ENCODE data around the gene EARS2. TPM values are rescaled to one million over a fixed set of nuclear protein-coding genes. Genes with fewer than 3 reads are reported as not detected.
A peak's percentile ranks its signal among the peaks of the same experiment; 100 is the strongest.
"Not testable (repeated sequence)": the region's sequence is repeated elsewhere in the genome, so short reads cannot be mapped to it uniquely, and the experiment has no call there.

EARS2 gene
- 10 to 100 TPM in 1 of 3 donors, 1 to 10 TPM in 2; 6.3 to 14.1 (median 9.5) TPM for polyA plus RNA-seq

DNA sequence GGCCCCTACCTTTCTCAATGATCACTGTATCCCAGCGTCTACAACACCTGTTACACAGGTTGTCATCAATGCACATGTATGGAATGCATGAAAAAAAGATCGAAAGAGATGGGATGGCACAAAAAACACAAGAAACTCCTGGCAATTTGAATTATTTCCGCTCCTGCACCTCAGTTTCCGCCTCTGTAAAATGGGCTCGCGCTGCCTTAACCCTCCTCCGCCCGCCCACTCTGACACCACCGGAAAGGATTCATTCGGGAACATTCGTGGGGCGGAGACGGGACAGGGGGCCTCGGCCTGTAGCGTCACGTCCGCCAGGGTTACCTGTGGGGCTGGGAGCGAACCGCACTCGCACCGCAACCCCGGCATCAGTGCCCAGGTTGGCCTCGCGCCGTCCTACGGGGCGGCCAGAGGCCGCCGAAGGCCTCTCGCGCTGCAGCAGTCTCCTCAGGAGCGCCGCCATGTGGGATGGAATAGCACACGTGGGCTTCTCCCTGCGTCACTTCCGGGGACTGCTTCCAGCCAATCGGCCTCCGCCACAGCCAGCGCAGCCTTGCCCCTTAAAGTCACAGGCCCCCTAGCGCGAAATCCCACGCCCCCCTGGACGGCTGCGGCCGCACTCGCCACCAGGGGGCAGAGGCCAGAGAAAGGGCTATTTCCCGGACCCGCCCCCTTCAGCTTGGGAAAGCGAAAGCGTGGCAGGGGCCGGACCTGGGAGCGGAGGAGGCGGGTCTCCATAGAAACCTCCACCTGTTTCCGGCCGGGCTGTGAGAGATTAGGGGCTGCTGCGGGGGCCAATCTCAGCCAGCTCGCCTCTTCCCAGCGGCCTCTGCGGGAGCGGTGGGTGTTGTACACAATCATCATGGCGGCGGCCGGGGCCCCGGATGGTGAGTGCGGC, at the start of gene EARS2, which contains the start of gene UBFD1:
Gene EARS2 (minus strand): TSS at position 470 of the 898 bp plus-strand sequence. CDS start 7 bp downstream, at position 463.
Gene UBFD1 (plus strand): TSS at position 847 of the 898 bp plus-strand sequence. CDS start 16 bp downstream, at position 863.
- peaks cover 2 to 13% (median 6%) of the 10 kb centered on the region in 3 donors for H3K27me3 Mint-ChIP-seq (ENCODE audit: low read depth in 3 of 3)
- peak within 1 kb of the TSS; percentile 90 to 92 (median 92) for H3K4me3 Mint-ChIP-seq
- no peaks in the 10 kb centered on the region for H3K9me3 Mint-ChIP-seq
- peaks cover 28 to 38% of the 10 kb centered on the region in 2 donors for H3K4me1 Mint-ChIP-seq
- H3K27ac Mint-ChIP-seq = peak within 1 kb of the TSS; percentile 87 to 96 (median 92)
- DNase-seq = peak; percentile 97 to 99 (median 98)
- H3K36me3 Mint-ChIP-seq = peaks cover 0 to under 1% (median under 1%) of the 10 kb centered on the region in 3 donors

DNA sequence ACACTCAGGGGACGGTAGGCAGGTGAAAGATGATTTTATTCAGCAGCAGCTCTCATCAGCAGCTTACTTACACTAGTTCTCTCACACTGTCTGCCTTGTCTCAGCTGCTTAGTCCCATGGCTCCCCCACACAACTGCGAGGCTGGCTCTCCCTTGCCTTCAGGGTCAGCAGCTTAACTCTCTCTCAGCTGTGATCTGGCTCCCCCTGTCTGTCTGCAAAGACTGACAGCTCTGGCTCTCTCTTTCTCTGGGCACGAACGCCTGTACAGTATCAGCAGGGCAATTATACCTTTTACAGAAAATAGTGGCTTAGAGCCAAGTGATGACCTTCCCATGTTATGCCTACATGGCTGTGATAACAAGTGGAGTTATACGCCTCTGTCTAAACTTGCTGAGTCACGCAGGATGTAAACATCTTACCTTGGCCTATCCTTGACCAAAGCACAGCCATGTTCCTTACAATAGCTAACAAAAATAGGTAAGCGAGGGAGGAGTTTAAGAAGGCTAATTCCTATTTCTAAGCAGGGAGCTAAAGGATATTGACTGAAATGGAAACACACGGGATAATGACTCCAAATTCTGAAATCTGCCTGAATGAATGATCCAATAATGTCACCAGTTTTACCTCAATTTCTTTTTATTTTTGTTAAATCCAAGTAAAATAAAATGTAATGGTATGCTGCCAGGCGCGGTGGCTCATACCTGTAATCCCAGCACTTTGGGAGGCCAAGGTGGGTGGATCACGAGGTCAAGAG, 40.0 kb upstream of the EARS2 start:
- peak overlapping the region; percentile 36 to 58 (median 46) for H3K4me3 Mint-ChIP-seq
- peaks cover 20 to 22% of the 10 kb centered on the region in 2 donors for H3K4me1 Mint-ChIP-seq
- peak overlapping the region in 3 of 6 donors; percentile 33 to 73 (median 53) for H3K27ac Mint-ChIP-seq
- peaks cover 0 to 8% (median 0%) of the 10 kb centered on the region in 3 donors for H3K27me3 Mint-ChIP-seq (ENCODE audit: low read depth in 3 of 3)
- peaks cover 0 to 5% (median 0%) of the 10 kb centered on the region in 3 donors for H3K36me3 Mint-ChIP-seq
- no peak for DNase-seq
- no peaks in the 10 kb centered on the region for H3K9me3 Mint-ChIP-seq

DNA sequence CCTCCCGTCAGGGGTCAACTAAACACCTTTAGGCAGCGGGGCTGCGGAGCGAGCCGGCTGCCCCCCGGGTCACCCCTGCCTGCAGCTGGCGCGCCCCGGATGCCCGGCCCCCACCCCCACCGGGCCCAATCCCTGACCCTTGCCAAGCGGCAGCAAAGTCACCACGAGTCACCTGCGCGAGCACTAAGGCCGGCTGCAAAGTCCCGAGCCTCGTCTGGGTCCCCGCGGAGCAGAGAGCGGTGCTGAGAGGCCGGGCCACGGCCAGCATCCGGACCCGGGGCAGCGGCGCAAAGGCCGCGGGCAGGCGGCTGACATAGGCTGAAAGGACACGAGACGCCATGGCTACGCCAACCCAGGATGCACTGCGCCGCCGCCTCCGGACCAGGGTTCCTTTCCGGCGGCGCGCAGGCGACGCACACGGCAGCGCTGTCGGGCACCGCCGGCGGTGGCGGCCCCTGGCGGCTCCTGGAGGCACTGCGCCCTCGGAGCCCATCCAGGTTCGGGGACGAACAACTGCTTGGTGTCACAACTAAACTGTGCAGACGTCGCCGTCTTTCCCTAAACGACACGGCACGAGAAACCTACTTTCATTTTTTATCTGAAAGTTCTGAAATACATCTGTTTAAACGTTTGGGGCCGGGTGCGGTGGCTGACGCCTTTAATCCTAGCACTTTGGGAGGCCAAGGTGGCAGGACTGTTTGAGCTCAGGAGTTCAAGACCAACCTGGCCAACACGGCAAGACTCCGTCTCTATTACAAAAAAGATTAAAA, 39.0 kb upstream of the EARS2 start, which contains the start of gene NDUFAB1:
Gene NDUFAB1 (minus strand): TSS at position 366 of the 770 bp plus-strand sequence. CDS start 26 bp downstream, at position 340.
- peak within 1 kb of the TSS in 5 of 6 donors; percentile 68 to 83 (median 77) for H3K27ac Mint-ChIP-seq
- DNase-seq = peak; percentile 86 to 87 (median 86)
- H3K4me1 Mint-ChIP-seq = peaks cover 24 to 32% of the 10 kb centered on the region in 2 donors
- H3K4me3 Mint-ChIP-seq = peak within 1 kb of the TSS; percentile 78 to 87 (median 81)
- H3K36me3 Mint-ChIP-seq = peaks cover 0 to 12% (median 0%) of the 10 kb centered on the region in 3 donors
- no peaks in the 10 kb centered on the region for H3K9me3 Mint-ChIP-seq
- H3K27me3 Mint-ChIP-seq (ENCODE audit: low read depth in 3 of 3) = peaks cover 0 to 7% (median 0%) of the 10 kb centered on the region in 3 donors

DNA sequence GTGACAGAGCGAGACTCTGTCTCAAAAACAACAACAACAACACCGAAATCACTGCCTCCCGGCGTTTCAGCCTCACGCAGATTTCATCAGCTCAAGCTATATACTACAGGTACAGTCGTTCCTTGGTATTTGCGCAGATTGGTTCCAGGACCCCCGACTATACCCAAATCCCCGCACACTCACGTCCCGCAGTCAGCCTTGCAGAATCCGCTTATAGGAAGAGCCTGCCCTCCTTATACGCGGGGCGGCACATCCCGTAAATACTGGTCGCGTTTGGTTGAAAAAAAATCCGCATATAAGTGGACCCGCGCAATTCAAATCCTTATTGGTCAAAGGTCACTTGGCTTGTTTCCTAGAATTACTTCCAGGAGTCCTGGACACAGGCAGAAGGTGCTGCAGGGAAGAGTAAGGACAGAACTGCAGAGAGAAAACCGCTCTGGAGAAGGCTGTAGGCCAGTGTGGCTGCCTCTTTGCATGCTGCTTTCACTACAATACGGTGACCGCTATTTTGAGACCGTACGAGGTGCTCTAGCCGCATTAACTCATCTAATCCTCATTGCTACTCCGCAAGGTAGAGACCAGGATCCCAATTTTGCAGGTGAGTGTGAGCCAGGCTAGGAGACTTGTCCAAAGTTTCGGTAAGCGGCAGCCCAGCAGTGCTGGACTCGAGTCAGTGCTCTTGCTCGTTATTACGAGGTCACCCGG, 38.2 kb upstream of the EARS2 start:
- no peak for DNase-seq
- Mint-ChIP-seq H3K27me3 (ENCODE audit: low read depth in 3 of 3) (peaks cover 0 to 7% (median 0%) of the 10 kb centered on the region in 3 donors), H3K4me1 (peaks cover 25 to 36% of the 10 kb centered on the region in 2 donors), H3K36me3 (peaks cover 0 to 12% (median 0%) of the 10 kb centered on the region in 3 donors), H3K27ac (peak overlapping the region in 2 of 6 donors; percentile 43 to 64), H3K9me3 (no peaks in the 10 kb centered on the region), H3K4me3 (peak overlapping the region; percentile 73 to 87 (median 81))

DNA sequence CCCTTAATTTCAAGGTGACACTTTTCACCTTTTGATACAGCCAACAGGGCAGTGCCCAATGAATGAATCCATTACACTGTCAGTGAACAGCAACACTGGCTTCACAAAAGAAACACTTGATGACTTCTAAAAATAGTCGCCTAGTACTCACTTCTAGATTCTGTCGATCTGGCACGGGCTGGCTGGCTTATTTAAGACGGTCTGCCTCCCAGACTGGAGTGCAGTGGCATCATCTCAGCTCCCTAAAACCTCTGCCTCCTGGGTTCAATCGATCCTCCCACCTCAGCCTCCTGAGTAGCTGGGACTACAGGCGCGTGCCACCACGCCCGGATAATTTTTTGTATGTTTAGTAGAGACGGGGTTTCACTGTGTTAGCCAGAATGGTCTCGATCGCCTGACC, 37.0 kb upstream of the EARS2 start:
- no peak overlapping the region for H3K27ac Mint-ChIP-seq
- DNase-seq = no peak
- H3K4me3 Mint-ChIP-seq = no peak overlapping the region
- H3K36me3 Mint-ChIP-seq = peaks cover 0 to 12% (median 2%) of the 10 kb centered on the region in 3 donors
- H3K4me1 Mint-ChIP-seq = peaks cover 27 to 40% of the 10 kb centered on the region in 2 donors
- no peaks in the 10 kb centered on the region for H3K9me3 Mint-ChIP-seq
- peaks cover 0 to 7% (median 0%) of the 10 kb centered on the region in 3 donors for H3K27me3 Mint-ChIP-seq (ENCODE audit: low read depth in 3 of 3)

DNA sequence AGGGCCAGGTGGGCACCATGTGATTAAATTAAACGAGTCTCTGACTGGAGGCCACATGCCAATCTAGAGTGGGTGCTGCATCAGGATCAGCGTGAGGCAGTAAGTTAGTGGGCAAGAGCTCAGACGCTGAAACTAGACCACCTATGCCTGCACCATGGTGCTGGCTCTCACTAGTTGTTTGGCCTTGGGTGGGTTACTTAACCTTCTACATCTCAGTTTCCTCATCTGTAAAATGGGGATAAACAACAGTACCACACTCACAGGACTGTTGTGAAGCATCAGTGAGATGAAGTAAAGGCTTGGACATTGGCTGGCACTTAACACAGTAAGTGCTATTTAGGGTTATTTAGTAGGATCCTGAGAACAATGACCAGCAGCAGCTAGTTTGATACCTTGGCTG, 33.0 kb upstream of the EARS2 start:
- no peak for DNase-seq
- no peak overlapping the region for H3K4me3 Mint-ChIP-seq
- H3K36me3 Mint-ChIP-seq = peaks cover 0 to 18% (median 3%) of the 10 kb centered on the region in 3 donors
- H3K27ac Mint-ChIP-seq = no peak overlapping the region
- H3K27me3 Mint-ChIP-seq (ENCODE audit: low read depth in 3 of 3) = peaks cover 0 to 4% (median 0%) of the 10 kb centered on the region in 3 donors
- H3K4me1 Mint-ChIP-seq = peaks cover 20 to 38% of the 10 kb centered on the region in 2 donors
- H3K9me3 Mint-ChIP-seq = no peaks in the 10 kb centered on the region

DNA sequence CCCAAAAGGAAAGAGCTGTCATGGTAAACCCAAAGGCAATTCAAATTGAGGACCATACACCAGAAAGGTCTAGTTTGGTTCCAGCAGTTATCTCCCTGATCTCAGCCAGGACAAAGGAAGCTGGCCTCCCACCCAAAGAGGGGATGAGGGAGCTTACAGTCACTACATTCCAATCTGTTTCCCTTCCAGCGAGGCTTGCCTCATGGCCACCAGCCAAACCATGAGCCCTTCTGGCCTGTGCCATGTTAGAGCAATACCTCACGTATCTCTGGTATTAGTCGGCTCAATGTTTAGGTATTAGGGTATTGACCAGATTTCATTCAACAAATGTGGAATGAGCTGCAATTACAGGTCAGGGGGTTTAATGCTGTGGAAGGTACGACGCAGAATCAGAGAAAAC, 30.6 kb upstream of the EARS2 start:
- H3K36me3 Mint-ChIP-seq = peaks cover 4 to 27% (median 8%) of the 10 kb centered on the region in 3 donors
- no peaks in the 10 kb centered on the region for H3K9me3 Mint-ChIP-seq
- no peak for DNase-seq
- H3K4me3 Mint-ChIP-seq = no peak overlapping the region
- H3K27me3 Mint-ChIP-seq (ENCODE audit: low read depth in 3 of 3) = peaks cover 0 to 4% (median 0%) of the 10 kb centered on the region in 3 donors
- peaks cover 11 to 24% of the 10 kb centered on the region in 2 donors for H3K4me1 Mint-ChIP-seq
- H3K27ac Mint-ChIP-seq = no peak overlapping the region

DNA sequence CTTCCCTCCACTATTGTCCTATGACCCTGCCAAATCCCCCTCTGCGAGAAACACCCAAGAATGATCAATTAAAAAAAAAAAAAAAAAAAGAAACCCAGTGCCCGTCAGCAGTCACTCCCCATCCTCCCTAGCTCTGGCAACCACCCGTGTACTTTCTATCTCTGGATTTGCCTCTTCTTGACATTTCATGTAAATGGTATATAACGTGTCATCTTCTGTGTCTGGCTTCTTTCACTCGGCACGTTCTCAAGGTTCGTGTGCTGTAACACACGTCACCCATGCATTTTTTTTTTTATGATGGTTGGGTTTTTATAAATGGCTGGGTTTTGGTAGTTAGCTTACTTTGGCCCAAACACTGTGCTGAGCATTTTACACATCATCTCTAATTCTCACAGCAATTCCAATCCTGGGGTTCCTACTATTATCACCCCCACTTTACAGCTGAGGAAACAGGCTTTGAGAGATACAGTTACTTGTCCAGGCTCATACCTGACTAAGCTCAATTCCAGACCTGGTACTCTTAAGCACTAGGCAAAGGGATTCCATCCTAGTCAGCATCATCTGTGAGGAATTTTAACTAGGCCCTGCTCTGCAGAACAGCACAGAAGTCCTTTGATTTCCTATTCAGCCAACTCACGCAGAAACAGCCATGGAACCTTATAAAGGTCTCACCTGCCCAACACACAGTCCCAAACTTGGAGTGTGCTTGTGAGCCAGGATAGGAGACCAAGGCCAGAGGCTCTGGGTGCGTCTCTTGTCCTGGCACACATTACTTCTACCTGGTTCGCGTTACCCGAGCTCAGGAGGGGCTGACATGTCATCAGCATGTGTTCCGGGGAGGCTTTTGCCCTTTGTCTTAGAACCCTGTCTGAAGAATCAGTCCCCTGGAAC, 27.3 kb upstream of the EARS2 start:
- peaks cover 6 to 31% (median 20%) of the 10 kb centered on the region in 3 donors for H3K36me3 Mint-ChIP-seq
- no peak overlapping the region for H3K27ac Mint-ChIP-seq
- H3K4me1 Mint-ChIP-seq = peaks cover 3 to 4% of the 10 kb centered on the region in 2 donors
- no peaks in the 10 kb centered on the region for H3K9me3 Mint-ChIP-seq
- no peaks in the 10 kb centered on the region for H3K27me3 Mint-ChIP-seq (ENCODE audit: low read depth in 3 of 3)
- no peak for DNase-seq
- no peak overlapping the region for H3K4me3 Mint-ChIP-seq

DNA sequence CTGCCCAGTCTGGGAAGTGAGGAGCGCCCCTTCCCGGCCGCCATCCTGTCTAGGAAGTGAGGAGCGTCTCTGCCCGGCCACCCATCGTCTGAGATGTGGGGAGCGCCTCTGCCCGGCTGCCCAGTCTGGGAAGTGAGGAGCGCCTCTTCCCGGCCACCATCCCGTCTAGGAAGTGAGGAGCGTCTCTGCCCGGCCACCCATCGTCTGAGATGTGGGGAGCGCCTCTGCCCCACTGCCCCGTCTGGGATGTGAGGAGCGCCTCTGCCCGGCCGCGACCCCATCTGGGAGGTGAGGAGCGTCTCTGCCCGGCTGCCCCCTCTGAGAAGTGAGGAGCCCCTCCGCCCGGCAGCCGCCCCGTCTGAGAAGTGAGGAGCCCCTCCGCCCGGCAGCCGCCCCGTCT, 26.1 kb upstream of the EARS2 start:
- peaks cover 8 to 35% (median 19%) of the 10 kb centered on the region in 3 donors for H3K36me3 Mint-ChIP-seq
- not testable (repeated sequence) for H3K9me3 Mint-ChIP-seq; H3K27me3 Mint-ChIP-seq (ENCODE audit: low read depth in 3 of 3); H3K4me1 Mint-ChIP-seq; H3K4me3 Mint-ChIP-seq; H3K27ac Mint-ChIP-seq; DNase-seq

DNA sequence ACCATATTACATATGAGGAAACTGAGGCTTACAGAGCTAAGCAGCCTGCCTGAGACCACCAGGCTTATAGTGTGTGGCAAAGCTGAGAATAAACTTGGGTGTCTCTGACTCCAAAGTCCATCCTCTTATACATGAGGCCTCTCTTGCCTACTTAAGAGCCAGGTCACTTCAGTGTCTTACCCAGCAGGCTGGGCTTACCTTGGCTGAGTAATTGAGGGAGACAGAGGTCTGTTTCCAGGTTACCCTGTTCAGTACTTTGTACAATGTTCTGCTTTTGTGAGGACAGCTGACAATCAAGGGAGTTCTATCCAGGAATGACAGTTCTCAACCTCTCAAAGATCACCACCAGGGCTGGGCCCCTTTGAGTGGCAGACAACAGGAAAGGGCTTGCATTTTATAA, 24.6 kb upstream of the EARS2 start:
- Mint-ChIP-seq H3K4me1 (no peaks in the 10 kb centered on the region), H3K4me3 (no peak overlapping the region), H3K9me3 (no peaks in the 10 kb centered on the region), H3K36me3 (peaks cover 8 to 35% (median 19%) of the 10 kb centered on the region in 3 donors), H3K27me3 (ENCODE audit: low read depth in 3 of 3) (no peaks in the 10 kb centered on the region), H3K27ac (no peak overlapping the region)
- no peak for DNase-seq

DNA sequence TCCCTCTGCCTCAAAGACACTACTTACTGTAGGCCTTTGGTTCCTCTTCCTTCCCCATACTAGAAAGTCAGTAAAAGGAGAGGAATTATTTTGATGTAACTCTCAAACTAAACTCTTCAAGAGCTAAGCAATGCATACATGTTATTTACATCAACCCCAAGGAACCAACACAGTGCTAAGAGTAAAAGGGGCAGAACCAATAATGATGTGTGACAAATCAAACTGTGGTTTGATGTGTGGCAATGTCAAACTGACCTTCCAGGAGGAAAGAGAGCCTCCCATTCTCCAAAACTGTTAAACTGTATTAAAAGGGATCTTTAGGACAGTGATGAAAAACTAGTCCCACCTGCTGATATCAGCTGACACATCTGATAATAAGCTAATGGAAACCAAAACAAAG, 23.2 kb upstream of the EARS2 start:
- H3K27me3 Mint-ChIP-seq (ENCODE audit: low read depth in 3 of 3) = no peaks in the 10 kb centered on the region
- no peaks in the 10 kb centered on the region for H3K9me3 Mint-ChIP-seq
- H3K27ac Mint-ChIP-seq = no peak overlapping the region
- H3K4me3 Mint-ChIP-seq = no peak overlapping the region
- peaks cover 11 to 32% (median 19%) of the 10 kb centered on the region in 3 donors for H3K36me3 Mint-ChIP-seq
- H3K4me1 Mint-ChIP-seq = no peaks in the 10 kb centered on the region
- no peak for DNase-seq

DNA sequence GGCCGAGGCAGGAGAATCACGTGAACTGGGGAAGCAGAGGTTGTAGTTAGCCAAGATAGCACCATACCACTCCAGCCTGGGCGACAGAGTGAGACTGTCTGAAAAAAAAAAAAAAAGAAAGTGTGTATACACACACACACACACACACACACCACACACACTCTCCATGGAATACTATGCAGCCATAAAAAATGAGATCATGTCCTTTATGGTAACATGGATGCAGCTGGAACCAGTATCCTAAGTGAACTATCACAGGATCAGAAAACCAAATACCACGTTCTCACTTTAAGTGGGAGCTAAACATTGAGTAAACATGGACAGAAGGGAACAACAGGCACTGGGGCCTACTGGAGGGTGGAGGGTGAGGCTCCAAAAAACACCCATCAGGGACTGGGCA, 22.2 kb upstream of the EARS2 start:
- Mint-ChIP-seq H3K4me3 (no peak overlapping the region), H3K27me3 (ENCODE audit: low read depth in 3 of 3) (no peaks in the 10 kb centered on the region), H3K9me3 (no peaks in the 10 kb centered on the region), H3K4me1 (no peaks in the 10 kb centered on the region), H3K27ac (no peak overlapping the region), H3K36me3 (peaks cover 11 to 21% (median 18%) of the 10 kb centered on the region in 3 donors)
- DNase-seq = no peak

Data from immature natural killer cell (primary cell).